NCI-H748 (cell line): ENCODE measurements around the gene CNGB1.
"Not testable (repeated sequence)": the region's sequence is repeated elsewhere in the genome, so short reads cannot be mapped to it uniquely, and the experiment has no call there.

Experiments used
- DNase-seq: peaks from one replicate; lab custom pipeline; 2025; ENCODE audit not compliant: unreplicated experiment; lab: John Stamatoyannopoulos, UW

The CNGB1 gene

DNA sequence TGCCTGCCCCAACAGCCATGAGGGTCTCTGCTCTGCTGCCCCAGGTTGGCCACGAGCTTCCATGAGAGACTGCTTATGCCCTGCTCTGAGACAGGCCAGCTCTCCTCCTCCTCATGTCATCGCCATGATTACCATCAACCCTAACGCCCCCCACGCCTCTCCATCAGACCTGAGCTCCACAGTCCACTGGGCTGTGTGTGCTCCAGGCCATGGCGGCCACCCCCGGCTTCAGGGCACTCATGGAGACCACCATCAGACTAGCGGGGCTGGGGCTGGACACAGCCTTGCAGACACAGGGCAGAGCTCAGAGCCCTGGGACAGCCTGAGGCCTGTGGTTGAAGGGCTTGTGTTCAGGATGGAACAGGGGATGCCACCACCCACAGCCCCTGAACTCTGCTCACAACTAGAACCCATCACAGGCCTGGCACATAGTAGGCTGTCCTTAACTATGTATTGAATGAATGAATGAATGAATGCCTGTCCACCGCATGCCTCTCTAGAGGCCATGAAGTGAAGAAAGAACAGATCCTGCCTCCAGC, 14.6 kb downstream of the CNGB1 start:
- DNase-seq, result no peak

DNA sequence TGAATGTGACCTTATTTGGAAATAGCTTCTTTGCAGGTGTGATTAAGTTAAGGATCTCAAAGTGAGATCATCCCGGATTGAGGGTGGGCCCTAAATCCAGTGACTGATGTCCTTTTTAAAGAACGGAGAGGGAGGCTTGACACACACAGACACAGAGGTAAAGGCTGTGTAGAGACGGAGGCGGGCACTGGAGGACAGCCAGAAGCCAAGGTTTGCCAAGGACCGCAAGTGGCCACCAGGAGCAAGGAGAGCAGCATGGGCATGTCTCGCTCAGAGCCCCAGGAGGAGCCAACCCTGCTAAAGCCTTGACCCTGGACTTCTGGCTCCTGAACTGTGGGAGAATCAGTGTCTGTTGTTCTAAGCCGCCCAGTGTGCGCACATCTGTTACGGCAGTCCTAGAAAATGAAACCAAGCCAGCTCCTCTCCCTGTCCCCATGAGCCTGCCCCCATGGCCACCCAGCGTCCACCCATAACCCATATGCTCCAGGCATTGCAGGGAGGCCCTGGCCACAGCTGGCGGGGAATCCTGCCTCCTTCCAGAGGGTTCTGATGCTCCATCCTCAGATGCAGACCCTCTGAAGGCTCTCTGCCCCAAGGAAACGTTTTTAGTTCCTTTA, 15.2 kb downstream of the CNGB1 start:
- no peak for DNase-seq

DNA sequence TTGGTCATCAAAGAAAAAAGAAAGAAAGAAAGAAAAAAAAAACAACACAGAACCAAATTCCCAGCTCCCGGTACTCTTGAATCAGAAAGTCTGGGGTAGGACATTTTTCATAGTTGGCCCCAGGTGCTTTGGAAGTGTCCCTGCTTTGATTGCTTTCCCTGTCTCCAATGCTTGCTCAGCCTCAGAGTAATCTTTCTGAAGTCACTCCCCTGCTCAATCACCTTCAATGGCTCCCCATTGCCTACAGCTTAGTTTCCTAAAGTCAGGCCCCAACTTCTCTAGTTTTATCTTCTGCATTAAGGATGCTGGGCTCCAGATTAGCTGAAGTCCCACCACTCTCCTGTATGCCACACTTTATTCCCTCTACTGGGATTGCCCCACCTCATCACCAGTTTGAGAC, 17.1 kb downstream of the CNGB1 start:
- no peak for DNase-seq

DNA sequence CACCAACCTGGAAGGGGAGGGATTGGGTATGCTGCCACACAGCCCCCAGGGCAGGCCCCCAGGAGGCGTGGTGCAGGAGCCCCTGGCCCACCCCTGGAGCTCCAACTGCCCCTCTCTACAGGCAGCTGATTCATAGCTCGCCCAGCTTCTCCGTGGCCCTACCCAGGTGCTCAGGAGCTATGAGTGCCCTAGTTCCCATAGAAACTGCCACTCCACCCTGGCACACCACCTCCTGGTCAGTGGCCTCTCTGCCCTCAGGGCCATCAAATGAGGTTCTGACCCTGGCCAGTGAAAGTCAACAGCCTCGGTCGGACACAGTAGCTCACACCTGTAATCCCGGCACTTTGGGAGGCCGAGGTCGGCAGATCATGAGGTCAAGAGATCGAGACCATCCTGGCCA, 18.0 kb downstream of the CNGB1 start:
- no peak for DNase-seq

DNA sequence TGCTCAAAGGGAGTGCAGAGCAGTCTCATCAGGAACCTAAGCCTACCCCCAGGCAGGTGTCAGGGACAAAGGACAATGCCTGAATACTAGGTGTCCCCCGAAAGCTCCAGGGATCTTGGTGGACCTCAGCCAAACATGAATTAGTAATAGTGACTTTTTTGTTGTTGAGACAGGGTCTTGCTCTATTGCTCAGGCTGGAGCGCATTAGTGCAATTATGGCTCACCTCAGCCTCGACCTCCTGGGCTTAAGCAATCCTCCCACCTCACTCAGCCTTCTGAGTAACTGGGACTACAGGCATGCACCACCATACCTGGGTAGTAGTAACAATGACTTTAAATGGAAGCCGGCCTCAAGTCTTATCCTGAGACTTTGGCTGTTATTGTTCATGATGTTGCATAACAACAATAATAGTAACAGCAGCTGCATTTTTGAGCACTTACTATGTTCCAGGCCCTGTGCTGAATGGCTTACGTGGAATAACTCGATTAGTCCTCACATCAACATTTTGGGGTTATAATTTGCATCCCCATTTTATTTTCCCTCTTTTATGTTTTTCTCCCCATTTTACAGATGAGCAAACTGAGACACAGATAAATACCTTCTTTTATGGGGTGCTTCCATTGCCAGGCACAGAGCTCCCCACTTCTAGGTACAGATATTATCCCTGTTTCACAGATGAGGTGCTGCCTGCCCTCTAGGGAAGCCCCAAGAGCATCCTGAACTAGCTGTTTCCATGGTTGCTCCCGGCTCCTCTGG, 19.5 kb downstream of the CNGB1 start:
- no peak for DNase-seq

DNA sequence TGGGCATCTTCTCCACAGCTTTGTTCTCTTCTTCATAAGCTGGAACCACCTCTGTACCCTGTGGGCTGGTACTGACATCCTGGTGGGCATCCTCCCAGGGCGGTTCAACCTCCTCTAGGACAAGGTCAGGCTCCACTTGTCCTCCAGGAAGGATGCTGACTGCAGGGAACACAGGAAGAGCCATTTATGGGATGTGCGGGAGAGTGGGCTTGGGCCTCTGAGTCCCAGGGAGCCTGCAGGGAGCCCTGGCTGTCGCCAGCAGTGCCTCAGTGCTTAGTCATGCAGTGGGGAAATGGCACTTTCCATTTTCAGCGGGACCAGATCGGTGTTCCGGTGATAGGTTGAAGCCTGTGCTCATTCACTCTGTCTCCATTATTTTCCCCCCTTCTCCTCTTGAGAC, 20.5 kb downstream of the CNGB1 start:
- no peak for DNase-seq

DNA sequence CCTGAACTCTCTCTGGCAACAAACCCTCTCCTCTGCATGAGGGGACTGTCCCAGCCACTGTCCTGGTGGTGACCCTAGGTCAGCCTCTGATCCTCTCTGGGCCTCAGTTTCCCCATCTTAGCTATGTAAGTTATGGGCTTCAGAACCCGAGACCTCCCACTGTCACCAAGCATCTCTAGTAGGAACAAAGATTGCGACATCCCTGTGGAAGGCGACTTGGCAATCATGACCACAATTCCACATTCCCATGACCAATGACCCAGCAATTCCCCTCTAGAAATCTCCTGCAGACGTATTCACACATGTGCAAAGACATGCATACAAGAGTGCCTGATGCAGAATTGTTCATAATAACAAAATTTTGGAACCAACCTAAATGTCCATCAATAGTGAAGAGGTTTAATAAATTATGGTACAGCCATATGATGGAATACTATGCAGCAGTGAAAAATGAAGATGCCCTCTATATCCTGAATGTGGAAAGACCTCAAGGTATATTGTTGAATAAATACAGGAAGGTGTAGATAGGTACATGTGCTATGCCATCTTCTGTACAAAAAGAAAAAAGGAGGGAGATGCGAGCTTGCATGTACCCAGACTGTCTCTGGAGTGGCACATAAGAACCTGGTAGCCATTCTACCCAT, 21.2 kb downstream of the CNGB1 start:
- DNase-seq, result no peak

DNA sequence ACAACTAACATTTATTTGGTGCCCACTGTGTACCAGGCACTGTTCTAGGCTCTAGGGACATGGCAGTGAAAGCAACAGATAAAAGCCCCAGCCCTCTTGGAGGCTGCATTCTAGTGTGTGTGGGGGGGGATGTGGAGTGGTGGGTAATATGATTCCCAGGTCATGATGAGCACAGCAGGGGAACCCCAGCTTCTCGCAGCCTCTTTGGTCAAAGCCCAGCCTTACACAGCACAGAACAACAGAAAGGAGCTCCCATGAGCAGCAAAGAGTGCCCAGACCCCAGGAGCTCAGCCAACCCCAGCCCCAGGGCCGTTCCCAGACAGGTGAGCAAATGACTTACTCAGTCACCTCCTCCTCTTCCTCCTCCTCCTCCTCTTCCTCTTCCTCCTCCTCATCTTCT, 21.9 kb downstream of the CNGB1 start:
- DNase-seq, result peak; percentile 6

DNA sequence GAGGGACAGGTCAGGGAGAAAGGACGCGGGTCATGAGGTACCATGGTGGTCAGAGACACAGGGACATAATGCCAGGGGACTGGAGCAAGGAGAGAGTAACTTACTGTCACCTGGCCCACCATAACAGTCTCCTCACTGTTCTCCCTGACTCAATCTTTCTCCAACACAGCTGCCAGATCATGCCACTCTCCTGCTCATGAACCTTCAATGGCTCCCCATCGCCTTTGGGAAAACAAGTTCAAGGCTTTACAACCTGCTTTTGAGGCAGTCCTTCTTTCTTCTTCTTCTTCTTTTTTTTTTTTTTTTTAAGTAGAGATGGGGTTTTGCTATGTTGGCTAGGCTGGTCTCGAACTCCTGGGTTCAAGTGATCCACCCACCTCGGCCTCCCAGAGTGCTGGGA, 22.9 kb downstream of the CNGB1 start:
- no peak for DNase-seq

DNA sequence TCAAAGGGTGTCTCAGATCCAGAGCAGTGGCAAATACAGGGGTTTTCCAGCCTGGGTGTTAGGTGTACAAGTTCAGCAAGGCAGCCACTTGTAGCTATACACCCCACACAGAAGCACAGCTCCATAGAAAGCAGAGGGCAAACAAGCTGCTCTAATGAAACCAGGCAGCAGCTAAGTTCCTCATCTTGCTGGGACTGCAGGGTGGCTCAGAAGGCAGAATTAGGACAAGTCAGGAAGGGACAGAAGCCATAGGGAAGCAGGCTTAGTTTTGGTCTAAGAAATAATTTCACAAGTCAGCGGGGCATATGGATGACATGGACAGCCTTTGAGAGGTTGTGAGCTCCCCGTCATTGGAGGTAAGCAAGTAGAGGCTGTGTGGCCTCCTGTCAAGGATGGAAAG, 23.7 kb downstream of the CNGB1 start:
- DNase-seq, result no peak

DNA sequence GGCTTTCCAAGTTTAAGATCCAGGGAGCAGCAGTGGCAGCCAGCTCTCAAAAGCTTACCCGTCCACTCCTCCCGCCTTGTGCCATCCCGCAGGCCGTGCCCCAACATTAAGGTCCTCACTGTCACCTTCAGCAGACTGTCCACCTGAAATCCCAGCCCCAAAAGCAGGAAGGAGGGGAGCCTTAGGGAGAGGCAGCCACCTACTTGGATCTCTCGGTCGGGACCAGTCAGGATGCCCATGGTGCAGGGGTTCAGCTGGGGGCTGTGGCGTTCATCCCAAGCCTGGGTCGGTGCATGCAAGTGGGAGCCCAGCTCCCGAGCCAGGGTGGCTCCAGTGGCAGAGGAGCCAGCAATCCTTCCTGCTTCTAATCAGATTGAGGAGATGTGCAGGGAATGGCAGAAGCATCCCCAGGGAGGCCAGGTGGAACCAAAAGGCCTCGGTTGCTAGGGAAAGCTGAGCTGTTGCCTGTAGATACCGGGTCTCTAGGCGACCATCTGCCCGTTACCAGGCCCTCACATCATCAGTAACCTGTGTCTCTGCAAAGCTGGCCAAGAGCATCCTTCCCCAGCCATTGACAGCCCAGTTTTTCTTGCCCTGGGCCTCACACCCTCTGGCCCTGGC, 24.6 kb downstream of the CNGB1 start:
- peak; percentile 75 for DNase-seq

DNA sequence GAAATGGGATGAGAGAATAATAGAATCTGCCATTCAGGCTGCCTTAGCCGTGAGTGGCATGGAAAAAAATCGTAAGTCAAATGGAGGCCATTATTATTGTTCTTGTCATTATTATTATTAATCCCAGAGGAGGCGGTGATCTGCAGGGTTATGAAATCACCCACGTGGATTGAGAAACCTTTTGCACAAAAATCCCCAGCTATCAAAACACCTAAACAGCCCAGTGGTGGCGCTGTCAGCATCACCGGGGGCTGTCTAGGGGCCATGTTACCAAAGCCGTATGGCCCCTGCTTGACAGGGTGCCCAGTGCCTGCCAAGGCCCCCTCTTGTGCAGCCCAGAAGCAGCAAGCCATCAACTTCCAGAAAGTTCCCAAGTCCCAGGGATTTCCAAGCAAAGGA, 25.2 kb downstream of the CNGB1 start:
- DNase-seq, result no peak

DNA sequence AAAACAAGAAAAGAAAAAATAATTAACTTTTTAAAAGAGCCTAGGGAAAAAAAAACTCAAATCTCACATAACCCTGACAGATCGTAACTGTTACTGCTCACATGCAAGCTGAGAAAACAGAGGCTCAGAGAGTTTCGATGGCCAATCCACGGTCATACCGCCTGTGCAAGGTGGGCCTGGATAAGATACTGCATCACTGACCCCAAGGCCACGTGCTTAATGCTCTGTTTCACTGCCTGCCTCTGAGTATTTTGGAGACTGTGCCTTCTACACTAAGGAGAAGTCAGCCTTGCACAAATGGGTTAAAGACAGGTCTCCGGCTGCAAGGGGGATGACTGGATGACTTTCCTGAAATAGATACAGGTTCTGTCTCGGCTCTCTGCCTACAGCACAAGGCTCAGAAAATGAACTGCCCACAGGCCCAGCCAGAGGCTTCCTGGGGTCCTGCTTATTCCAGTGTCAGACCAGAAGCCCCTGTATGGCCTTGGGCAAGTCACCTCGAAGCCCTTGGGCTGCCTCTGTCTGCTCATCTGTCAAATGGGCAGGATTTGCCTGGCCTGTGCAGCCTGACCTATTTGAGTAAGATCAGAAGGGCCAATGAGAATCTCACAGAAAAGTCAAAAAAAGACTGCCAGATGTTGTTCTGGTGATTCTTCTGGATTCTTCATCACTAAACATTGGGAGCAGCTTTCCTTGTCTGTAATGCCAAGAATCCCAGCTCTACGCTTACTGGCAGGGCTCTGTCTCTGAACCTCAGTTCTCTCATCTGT, 25.8 kb downstream of the CNGB1 start:
- no peak for DNase-seq

DNA sequence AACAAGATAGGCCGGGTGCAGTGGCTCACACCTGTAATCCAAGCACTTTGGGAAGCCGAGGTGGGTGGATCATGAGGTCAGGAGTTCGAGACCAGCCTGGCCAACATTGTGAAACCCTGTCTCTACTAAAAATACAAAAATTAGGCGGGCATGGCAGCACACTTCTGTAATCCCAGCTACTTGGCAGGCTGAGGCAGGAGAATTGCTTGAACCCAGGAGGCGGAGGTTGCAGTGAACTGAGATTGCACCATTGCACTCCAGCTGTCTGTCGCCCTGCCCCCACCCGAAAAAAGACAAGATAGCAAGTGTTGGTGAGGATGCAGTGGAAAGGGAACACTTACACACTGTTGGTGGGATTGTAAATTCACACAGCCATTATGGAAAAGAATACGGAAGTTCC, 27.5 kb downstream of the CNGB1 start:
- not testable (repeated sequence) for DNase-seq

DNA sequence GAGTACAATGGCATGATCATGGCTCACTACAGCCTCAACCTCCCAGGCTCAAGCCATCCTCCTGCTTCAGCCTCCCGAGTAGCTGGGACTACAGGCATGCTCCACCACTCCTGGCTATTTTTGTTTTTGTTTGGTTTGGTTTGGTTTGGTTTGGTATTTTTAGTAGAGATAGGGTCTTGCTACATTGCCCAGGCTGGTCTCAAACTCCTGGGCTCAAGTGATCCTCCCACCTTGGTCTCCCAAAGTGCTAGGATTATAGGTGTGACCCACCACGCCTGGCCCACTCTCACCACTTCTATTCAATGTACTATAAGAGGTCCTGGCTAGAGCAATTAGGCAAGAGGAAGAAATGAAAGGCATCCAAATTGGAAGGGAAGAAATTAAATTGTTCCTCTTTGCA, 29.0 kb downstream of the CNGB1 start:
- not testable (repeated sequence) for DNase-seq

DNA sequence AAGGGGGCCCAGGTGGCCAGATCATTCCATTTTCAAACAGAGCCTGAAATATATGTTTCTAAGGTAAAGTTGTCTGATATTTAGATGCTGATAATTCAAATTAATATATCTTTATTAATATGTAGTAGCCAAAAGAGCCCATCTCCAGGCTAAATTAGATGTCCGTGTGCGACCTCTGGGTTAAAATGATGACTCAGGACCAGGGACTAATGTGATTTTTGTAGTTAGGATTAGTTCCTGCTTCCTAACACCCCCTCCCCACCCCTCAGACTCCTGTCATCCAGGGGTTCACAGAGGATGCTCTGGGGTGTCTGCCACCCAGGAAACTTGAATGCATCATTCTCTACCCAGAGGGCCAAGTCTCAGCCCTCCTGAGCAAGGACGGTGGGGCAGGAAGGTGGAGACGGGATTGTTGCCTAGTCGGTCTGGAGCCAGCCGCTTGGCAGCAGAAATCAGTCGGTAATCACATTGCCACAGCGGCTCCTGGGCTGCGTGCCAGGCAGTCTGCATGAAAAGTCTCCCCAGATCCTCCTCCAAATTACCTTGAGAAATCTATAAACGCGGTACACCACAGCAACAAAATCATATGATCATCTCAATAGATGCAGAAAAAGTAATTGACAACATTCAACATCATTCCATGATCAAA, 29.8 kb downstream of the CNGB1 start:
- peak; percentile 7 for DNase-seq

DNA sequence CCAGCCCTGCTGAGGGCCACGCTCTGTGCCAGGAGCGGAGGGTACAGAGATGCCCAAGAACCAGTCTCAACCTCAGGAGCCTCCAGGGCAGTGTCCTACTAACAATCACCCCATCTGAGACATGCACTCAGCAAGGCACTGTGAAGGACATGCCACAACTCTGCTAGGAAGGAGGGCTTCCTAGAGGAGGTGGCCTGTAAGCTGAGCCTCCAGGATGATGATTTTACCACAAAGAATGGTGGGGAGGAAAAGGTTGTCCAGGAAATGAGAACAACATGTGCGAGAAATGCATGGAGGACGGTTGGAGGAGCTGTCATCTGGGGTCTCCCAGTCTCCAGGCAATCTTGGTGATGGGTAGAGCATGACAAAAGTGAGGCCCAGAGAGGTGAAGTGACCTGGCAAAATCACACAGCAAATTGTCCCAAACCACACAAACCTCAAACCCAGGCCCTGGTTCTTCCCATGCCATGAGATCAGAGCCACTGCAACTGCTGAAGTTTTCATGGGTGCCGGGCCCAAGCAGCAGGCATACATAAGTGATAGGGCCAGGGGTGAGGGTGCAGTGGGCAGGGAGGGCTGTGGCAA, 30.5 kb downstream of the CNGB1 start:
- no peak for DNase-seq

DNA sequence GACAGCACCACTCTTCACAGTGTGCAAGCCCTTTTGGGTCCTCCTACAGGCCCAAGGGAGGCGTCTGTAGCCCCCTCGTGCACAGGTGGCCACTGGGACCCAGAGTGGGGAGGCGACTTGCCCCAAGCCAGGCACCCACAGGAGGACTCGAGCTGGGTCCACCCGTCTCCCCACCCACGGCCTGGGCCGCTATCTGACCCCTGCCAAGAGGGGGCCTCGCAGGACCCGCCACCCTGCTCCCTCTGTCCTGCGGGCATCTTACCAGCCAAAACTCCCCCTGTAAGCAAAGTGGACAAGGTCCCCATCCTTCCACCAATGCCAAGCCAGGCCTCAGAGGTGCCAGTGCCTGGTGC, 31.1 kb downstream of the CNGB1 start:
- DNase-seq, result no peak

DNA sequence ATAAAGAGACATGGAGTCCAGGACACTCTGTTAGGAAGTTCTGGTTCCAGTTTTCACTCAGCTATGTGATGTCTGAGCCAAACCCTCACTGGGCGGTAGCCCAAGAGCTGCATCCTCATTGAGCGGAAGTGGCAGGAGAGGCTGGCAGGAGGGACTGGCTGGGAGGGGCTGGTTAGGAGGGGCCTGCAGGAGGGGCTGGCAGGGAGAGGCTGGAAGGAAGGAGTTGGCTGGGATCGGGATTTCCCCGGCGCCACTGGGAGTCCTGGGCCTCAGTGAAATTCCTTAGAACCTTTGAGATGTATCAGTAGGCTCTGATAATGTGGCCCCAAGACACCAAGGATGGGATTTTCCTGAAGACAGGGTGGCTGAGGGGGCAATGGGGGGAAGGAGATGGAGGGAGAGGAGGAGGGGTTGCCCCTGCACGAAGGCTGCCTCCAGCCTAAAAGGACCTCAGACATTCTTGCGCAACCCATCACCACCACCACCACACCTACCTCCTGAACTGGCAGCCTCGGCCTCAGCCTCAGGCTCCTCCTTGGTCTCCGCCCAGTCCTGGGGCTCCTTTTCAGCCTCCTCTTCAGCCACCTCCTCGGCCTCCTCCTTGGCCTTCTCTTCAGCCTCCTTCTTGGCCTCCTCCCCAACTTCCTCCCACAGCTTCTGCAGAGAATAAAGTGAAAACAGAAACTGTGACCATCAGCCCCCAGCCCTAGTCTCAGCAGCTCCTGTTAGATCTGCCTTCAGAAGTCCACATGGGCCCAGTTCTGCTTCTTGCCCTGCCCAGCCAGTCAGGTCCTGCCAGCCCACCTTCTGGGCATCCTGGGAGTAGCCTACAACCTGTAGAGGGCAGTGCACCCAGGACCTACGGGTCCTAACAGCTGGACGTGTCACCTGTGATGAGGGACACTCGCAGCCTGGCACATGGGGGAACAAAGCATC, 31.7 kb downstream of the CNGB1 start:
- DNase-seq, result no peak
